Measurements from ENCODE around the gene SGPL1. TPM values are rescaled to one million over a fixed set of nuclear protein-coding genes. Genes with fewer than 3 reads are reported as not detected.
A peak's percentile ranks its signal among the peaks of the same experiment; 100 is the strongest.

The SGPL1 gene
- total and polyA plus RNA-seq, 5 donors from 2014 or later = 12.8 to 30.4 (median 15.0) TPM

DNA sequence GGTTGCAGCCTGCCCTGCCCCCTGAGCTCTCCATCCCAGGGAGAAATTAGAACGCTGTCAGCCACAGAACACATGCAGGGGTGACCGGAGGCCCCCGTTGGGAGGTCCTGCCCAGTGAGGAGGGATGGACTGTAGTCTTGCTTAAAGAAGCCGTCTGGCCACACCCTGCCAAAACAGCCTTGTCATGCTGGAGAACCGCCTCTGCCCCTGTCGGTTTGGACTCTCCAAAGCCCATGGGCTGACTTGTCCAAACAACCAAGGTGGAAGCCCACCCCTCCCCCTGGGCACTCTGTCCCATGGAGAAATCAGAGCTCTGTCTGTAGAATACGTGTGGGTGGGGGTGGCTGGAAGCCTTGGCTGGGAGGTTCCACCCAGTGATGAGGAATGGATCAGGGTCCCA lies 17.9 kb upstream of the SGPL1 start:
- no peak overlapping the region for H3K4me3 ChIP-seq (ENCODE audit: low read depth, low read length)
- ATAC-seq (ENCODE audit: low read depth in 2 of 2) = no peak
- H3K27me3 Mint-ChIP-seq = peaks cover 28% of the 10 kb centered on the region
- H3K9me3 ChIP-seq (ENCODE audit: control insufficient read depth in 2 of 2, low read length in 2 of 2) = no peaks in the 10 kb centered on the region
- no peaks in the 10 kb centered on the region for H3K4me1 Mint-ChIP-seq
- peaks cover 10% of the 10 kb centered on the region for H3K27me3 ChIP-seq (ENCODE audit: control insufficient read depth, insufficient read depth, low read length)
- H3K27ac Mint-ChIP-seq = no peak overlapping the region
- no peaks in the 10 kb centered on the region for H3K36me3 ChIP-seq (ENCODE audit: control insufficient read depth, insufficient read depth, low read length)
- no peak overlapping the region for H3K4me3 Mint-ChIP-seq
- H3K9me3 Mint-ChIP-seq = peaks cover 0 to 6% (median 0%) of the 10 kb centered on the region in 7 donors
- DNase-seq = no peak
- H3K27ac ChIP-seq (ENCODE audit: insufficient read depth, low read length, poor library complexity, severe bottlenecking) = no peak overlapping the region
- H3K4me1 ChIP-seq (ENCODE audit: control insufficient read depth, insufficient read depth, low read length, poor library complexity, severe bottlenecking) = no peaks in the 10 kb centered on the region
- H3K36me3 Mint-ChIP-seq = no peaks in the 10 kb centered on the region

- no peak overlapping the region for H3K4me3 ChIP-seq (ENCODE audit: low read depth, low read length)
- H3K36me3 ChIP-seq (ENCODE audit: control insufficient read depth, insufficient read depth, low read length) = no peaks in the 10 kb centered on the region
- H3K36me3 Mint-ChIP-seq = no peaks in the 10 kb centered on the region
- H3K9me3 ChIP-seq (ENCODE audit: control insufficient read depth in 2 of 2, low read length in 2 of 2) = no peaks in the 10 kb centered on the region
- peaks cover 18% of the 10 kb centered on the region for H3K27me3 Mint-ChIP-seq
- peaks cover 3% of the 10 kb centered on the region for H3K27me3 ChIP-seq (ENCODE audit: control insufficient read depth, insufficient read depth, low read length)
- H3K27ac ChIP-seq (ENCODE audit: insufficient read depth, low read length, poor library complexity, severe bottlenecking) = no peak overlapping the region
- H3K9me3 Mint-ChIP-seq = peaks cover 0 to 6% (median 0%) of the 10 kb centered on the region in 7 donors
- H3K4me1 ChIP-seq (ENCODE audit: control insufficient read depth, insufficient read depth, low read length, poor library complexity, severe bottlenecking) = no peaks in the 10 kb centered on the region
- ATAC-seq (ENCODE audit: low read depth in 2 of 2) (no peak), DNase-seq (no peak)
- no peak overlapping the region for H3K27ac Mint-ChIP-seq
- no peaks in the 10 kb centered on the region for H3K4me1 Mint-ChIP-seq
- H3K4me3 Mint-ChIP-seq = no peak overlapping the region
Observed at GRCh38 chr10:70799124-70799523, 16.6 kb upstream of the SGPL1 start.

GRCh38 chr10:70801854-70802253 lies 13.9 kb upstream of the SGPL1 start:
- H3K4me1 Mint-ChIP-seq = no peaks in the 10 kb centered on the region
- peaks cover 0 to 4% (median 0%) of the 10 kb centered on the region in 7 donors for H3K9me3 Mint-ChIP-seq
- H3K36me3 Mint-ChIP-seq = no peaks in the 10 kb centered on the region
- Histone ChIP-seq H3K4me3 (ENCODE audit: low read depth, low read length) (no peak overlapping the region), H3K4me1 (ENCODE audit: control insufficient read depth, insufficient read depth, low read length, poor library complexity, severe bottlenecking) (no peaks in the 10 kb centered on the region), H3K27ac (ENCODE audit: insufficient read depth, low read length, poor library complexity, severe bottlenecking) (no peak overlapping the region), H3K27me3 (ENCODE audit: control insufficient read depth, insufficient read depth, low read length) (peaks cover 3% of the 10 kb centered on the region), H3K9me3 (ENCODE audit: control insufficient read depth in 2 of 2, low read length in 2 of 2) (no peaks in the 10 kb centered on the region), H3K36me3 (ENCODE audit: control insufficient read depth, insufficient read depth, low read length) (no peaks in the 10 kb centered on the region)
- no peak overlapping the region for H3K27ac Mint-ChIP-seq
- no peak for DNase-seq
- ATAC-seq (ENCODE audit: low read depth in 2 of 2) = no peak
- H3K27me3 Mint-ChIP-seq = peaks cover 20% of the 10 kb centered on the region
- H3K4me3 Mint-ChIP-seq = no peak overlapping the region

- Histone ChIP-seq H3K4me1 (ENCODE audit: control insufficient read depth, insufficient read depth, low read length, poor library complexity, severe bottlenecking) (no peaks in the 10 kb centered on the region), H3K27me3 (ENCODE audit: control insufficient read depth, insufficient read depth, low read length) (peaks cover 3% of the 10 kb centered on the region), H3K4me3 (ENCODE audit: low read depth, low read length) (no peak overlapping the region), H3K36me3 (ENCODE audit: control insufficient read depth, insufficient read depth, low read length) (no peaks in the 10 kb centered on the region), H3K9me3 (ENCODE audit: control insufficient read depth in 2 of 2, low read length in 2 of 2) (no peaks in the 10 kb centered on the region), H3K27ac (ENCODE audit: insufficient read depth, low read length, poor library complexity, severe bottlenecking) (no peak overlapping the region)
- Mint-ChIP-seq H3K4me1 (no peaks in the 10 kb centered on the region), H3K27ac (peak overlapping the region in 1 of 3 donors; percentile 21), H3K27me3 (peaks cover 27% of the 10 kb centered on the region), H3K4me3 (no peak overlapping the region), H3K9me3 (peaks cover 0 to 2% (median 0%) of the 10 kb centered on the region in 7 donors), H3K36me3 (no peaks in the 10 kb centered on the region)
- ATAC-seq (ENCODE audit: low read depth in 2 of 2) (no peak), DNase-seq (no peak)
Observed at GRCh38 chr10:70803775-70804420, 11.8 kb upstream of the SGPL1 start.

DNA sequence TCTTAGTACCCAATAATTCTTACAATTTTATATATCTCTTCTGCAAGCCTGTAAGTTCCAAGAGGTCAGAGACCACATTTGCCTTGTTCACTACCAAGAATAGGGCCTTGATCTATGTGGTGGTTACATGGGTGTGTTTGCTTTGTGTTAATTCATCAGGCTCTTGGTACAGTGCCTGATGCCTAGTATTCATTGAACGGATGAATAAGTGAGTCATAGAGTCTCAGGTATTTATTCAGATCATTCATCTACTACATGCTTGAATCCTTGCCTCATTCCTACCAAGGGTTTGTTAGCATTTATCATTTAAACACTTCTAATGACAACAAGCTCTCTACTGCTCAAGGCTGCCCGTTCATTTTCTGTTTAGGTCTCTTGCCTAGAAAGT lies 11.3 kb upstream of the SGPL1 start:
- H3K9me3 ChIP-seq (ENCODE audit: control insufficient read depth in 2 of 2, low read length in 2 of 2) = no peaks in the 10 kb centered on the region
- no peak overlapping the region for H3K27ac ChIP-seq (ENCODE audit: insufficient read depth, low read length, poor library complexity, severe bottlenecking)
- Mint-ChIP-seq H3K27me3 (peaks cover 27% of the 10 kb centered on the region), H3K36me3 (no peaks in the 10 kb centered on the region), H3K9me3 (peaks cover 0 to 4% (median 0%) of the 10 kb centered on the region in 7 donors), H3K4me1 (no peaks in the 10 kb centered on the region), H3K27ac (peak overlapping the region in 1 of 3 donors; percentile 21), H3K4me3 (no peak overlapping the region)
- DNase-seq (no peak), ATAC-seq (ENCODE audit: low read depth in 2 of 2) (no peak)
- no peaks in the 10 kb centered on the region for H3K36me3 ChIP-seq (ENCODE audit: control insufficient read depth, insufficient read depth, low read length)
- H3K27me3 ChIP-seq (ENCODE audit: control insufficient read depth, insufficient read depth, low read length) = peaks cover 3% of the 10 kb centered on the region
- H3K4me1 ChIP-seq (ENCODE audit: control insufficient read depth, insufficient read depth, low read length, poor library complexity, severe bottlenecking) = no peaks in the 10 kb centered on the region
- no peak overlapping the region for H3K4me3 ChIP-seq (ENCODE audit: low read depth, low read length)

GRCh38 chr10:70805619-70806215 lies 10.0 kb upstream of the SGPL1 start:
- no peaks in the 10 kb centered on the region for H3K36me3 ChIP-seq (ENCODE audit: control insufficient read depth, insufficient read depth, low read length)
- DNase-seq (no peak), ATAC-seq (ENCODE audit: low read depth in 2 of 2) (no peak)
- Mint-ChIP-seq H3K9me3 (peaks cover 0 to 4% (median 0%) of the 10 kb centered on the region in 7 donors), H3K4me3 (no peak overlapping the region), H3K27ac (no peak overlapping the region), H3K27me3 (peaks cover 27% of the 10 kb centered on the region), H3K4me1 (no peaks in the 10 kb centered on the region), H3K36me3 (no peaks in the 10 kb centered on the region)
- peaks cover 3% of the 10 kb centered on the region for H3K27me3 ChIP-seq (ENCODE audit: control insufficient read depth, insufficient read depth, low read length)
- H3K27ac ChIP-seq (ENCODE audit: insufficient read depth, low read length, poor library complexity, severe bottlenecking) = no peak overlapping the region
- no peaks in the 10 kb centered on the region for H3K4me1 ChIP-seq (ENCODE audit: control insufficient read depth, insufficient read depth, low read length, poor library complexity, severe bottlenecking)
- H3K4me3 ChIP-seq (ENCODE audit: low read depth, low read length) = no peak overlapping the region
- H3K9me3 ChIP-seq (ENCODE audit: control insufficient read depth in 2 of 2, low read length in 2 of 2) = no peaks in the 10 kb centered on the region

DNA sequence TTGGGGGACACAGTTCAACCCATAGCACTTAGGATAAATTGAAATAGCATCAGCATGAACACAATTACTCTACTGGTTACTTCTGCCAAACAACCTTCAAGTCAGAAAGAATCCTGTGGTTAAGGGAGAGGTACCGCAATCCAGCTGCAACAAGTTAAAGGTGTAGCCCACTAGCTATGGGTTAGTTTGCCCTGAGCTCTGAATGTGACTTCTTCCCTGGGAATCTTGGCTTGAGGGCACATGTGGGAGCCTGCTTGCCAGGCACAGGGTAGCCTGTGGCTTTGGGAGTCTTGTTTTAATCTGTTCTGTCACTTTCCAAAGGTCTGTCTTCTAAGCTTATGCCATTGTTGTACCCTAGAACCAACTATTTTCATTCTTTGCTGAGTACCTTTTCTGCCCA lies 8.9 kb upstream of the SGPL1 start:
- Histone ChIP-seq H3K4me3 (ENCODE audit: low read depth, low read length) (no peak overlapping the region), H3K27me3 (ENCODE audit: control insufficient read depth, insufficient read depth, low read length) (peaks cover 3% of the 10 kb centered on the region), H3K27ac (ENCODE audit: insufficient read depth, low read length, poor library complexity, severe bottlenecking) (no peak overlapping the region), H3K36me3 (ENCODE audit: control insufficient read depth, insufficient read depth, low read length) (no peaks in the 10 kb centered on the region), H3K9me3 (ENCODE audit: control insufficient read depth in 2 of 2, low read length in 2 of 2) (no peaks in the 10 kb centered on the region), H3K4me1 (ENCODE audit: control insufficient read depth, insufficient read depth, low read length, poor library complexity, severe bottlenecking) (no peaks in the 10 kb centered on the region)
- Mint-ChIP-seq H3K4me1 (no peaks in the 10 kb centered on the region), H3K27ac (no peak overlapping the region), H3K9me3 (peaks cover 0 to 4% (median 0%) of the 10 kb centered on the region in 7 donors), H3K36me3 (no peaks in the 10 kb centered on the region), H3K27me3 (peaks cover 19% of the 10 kb centered on the region), H3K4me3 (no peak overlapping the region)
- no peak for DNase-seq
- no peak for ATAC-seq (ENCODE audit: low read depth in 2 of 2)

- peaks cover 18% of the 10 kb centered on the region for H3K27me3 Mint-ChIP-seq
Observed at GRCh38 chr10:70807556-70807955, 8.2 kb upstream of the SGPL1 start.

More at GRCh38 chr10:70807556-70807955, 8.2 kb upstream of the SGPL1 start:
- Histone ChIP-seq H3K36me3 (ENCODE audit: control insufficient read depth, insufficient read depth, low read length) (no peaks in the 10 kb centered on the region), H3K9me3 (ENCODE audit: control insufficient read depth in 2 of 2, low read length in 2 of 2) (no peaks in the 10 kb centered on the region), H3K27me3 (ENCODE audit: control insufficient read depth, insufficient read depth, low read length) (peaks cover 3% of the 10 kb centered on the region), H3K4me1 (ENCODE audit: control insufficient read depth, insufficient read depth, low read length, poor library complexity, severe bottlenecking) (no peaks in the 10 kb centered on the region), H3K4me3 (ENCODE audit: low read depth, low read length) (no peak overlapping the region), H3K27ac (ENCODE audit: insufficient read depth, low read length, poor library complexity, severe bottlenecking) (no peak overlapping the region)
- no peak overlapping the region for H3K4me3 Mint-ChIP-seq
- H3K4me1 Mint-ChIP-seq = no peaks in the 10 kb centered on the region
- ATAC-seq (ENCODE audit: low read depth in 2 of 2) = no peak
- no peaks in the 10 kb centered on the region for H3K36me3 Mint-ChIP-seq
- H3K27ac Mint-ChIP-seq = no peak overlapping the region
- DNase-seq = no peak
- H3K9me3 Mint-ChIP-seq = peaks cover 0 to 4% (median 0%) of the 10 kb centered on the region in 7 donors

Measured in CD4-positive, CD25-positive, alpha-beta regulatory T cell (primary cell).